ENCODE results near the gene CNIH3.

CNIH3 gene

GRCh38 chr1:224632921-224633321 is 16.8 kb downstream of the CNIH3 start:
- no peak for DNase-seq (ENCODE audit: low read depth)
- H3K4me3 ChIP-seq (ENCODE audit: low read depth, low read length): no peak overlapping the region
- no peak for TF ChIP-seq POLR2A (IDR thresholded peaks at IDR 0.05; ENCODE audit: extremely low read depth, insufficient read length)
- no peak for TF ChIP-seq MYC (IDR thresholded peaks at IDR 0.05; ENCODE audit: low read depth, low read length)
- no peak for TF ChIP-seq CTCF (IDR thresholded peaks at IDR 0.05; ENCODE audit: low read depth, low read length)
- TF ChIP-seq MAX (IDR thresholded peaks at IDR 0.05; ENCODE audit: low read depth, low read length): no peak

- no peak for DNase-seq (ENCODE audit: low read depth)
Measured at GRCh38 chr1:224635356-224635755, 19.2 kb downstream of the CNIH3 start.

DNA sequence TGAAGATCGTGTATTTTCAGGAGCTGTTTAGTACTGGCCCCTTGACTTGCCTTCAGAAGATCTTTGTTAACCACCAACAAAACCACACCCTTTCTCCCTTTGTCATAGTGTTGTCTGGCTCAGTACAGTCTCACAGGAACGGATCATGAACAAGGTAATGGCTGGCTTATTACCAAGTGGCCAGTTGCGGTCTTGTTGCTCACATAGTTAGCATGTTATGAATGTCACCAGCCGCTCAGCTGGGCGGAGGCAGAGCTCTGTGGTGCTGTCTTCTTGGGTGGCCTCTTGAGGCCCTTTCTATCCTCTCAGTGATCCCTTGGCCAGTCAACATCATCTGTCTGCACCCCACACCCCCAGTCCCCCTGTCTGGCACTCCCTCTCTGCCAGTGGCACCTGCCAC is 21.4 kb downstream of the CNIH3 start:
- DNase-seq (ENCODE audit: low read depth): no peak
- TF ChIP-seq MYC (IDR thresholded peaks at IDR 0.05; ENCODE audit: low read depth, low read length) (no peak), MAX (IDR thresholded peaks at IDR 0.05; ENCODE audit: low read depth, low read length) (no peak), CTCF (IDR thresholded peaks at IDR 0.05; ENCODE audit: low read depth, low read length) (no peak), POLR2A (IDR thresholded peaks at IDR 0.05; ENCODE audit: extremely low read depth, insufficient read length) (no peak)

More at GRCh38 chr1:224635356-224635755, 19.2 kb downstream of the CNIH3 start:
- H3K4me3 ChIP-seq (ENCODE audit: low read depth, low read length): no peak overlapping the region
- TF ChIP-seq POLR2A (IDR thresholded peaks at IDR 0.05; ENCODE audit: extremely low read depth, insufficient read length) (no peak), CTCF (IDR thresholded peaks at IDR 0.05; ENCODE audit: low read depth, low read length) (no peak), MAX (IDR thresholded peaks at IDR 0.05; ENCODE audit: low read depth, low read length) (no peak), MYC (IDR thresholded peaks at IDR 0.05; ENCODE audit: low read depth, low read length) (no peak)

DNA sequence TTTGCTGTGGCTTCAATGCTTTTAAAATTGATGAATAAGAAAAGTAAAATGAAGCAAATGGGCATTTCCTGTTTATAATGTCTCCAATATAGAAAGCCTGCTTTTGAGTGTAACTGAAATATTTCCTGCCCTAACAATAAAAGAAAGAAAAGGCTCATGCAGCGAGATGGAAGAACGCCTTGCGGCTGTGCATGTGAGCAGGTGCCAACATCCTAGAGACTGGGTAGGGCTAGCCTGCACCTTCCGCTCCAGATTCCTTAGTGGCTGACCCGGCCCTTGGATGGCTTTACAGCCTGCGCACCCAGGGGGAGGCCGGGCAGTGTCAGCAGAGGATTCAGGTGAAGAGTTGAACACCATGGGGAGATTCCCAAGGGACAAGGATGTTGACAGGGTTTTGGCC is 21.8 kb downstream of the CNIH3 start:
- no peak for DNase-seq (ENCODE audit: low read depth)
- TF ChIP-seq MYC (IDR thresholded peaks at IDR 0.05; ENCODE audit: low read depth, low read length) (no peak), POLR2A (IDR thresholded peaks at IDR 0.05; ENCODE audit: extremely low read depth, insufficient read length) (no peak), CTCF (IDR thresholded peaks at IDR 0.05; ENCODE audit: low read depth, low read length) (no peak), MAX (IDR thresholded peaks at IDR 0.05; ENCODE audit: low read depth, low read length) (no peak)
- H3K4me3 ChIP-seq (ENCODE audit: low read depth, low read length): no peak overlapping the region

More for the DNA sequence above, 21.4 kb downstream of the CNIH3 start:
- no peak overlapping the region for H3K4me3 ChIP-seq (ENCODE audit: low read depth, low read length)

GRCh38 chr1:224639426-224639975 is 23.4 kb downstream of the CNIH3 start:
- DNase-seq (ENCODE audit: low read depth): no peak
- H3K4me3 ChIP-seq (ENCODE audit: low read depth, low read length): no peak overlapping the region
- TF ChIP-seq CTCF (IDR thresholded peaks at IDR 0.05; ENCODE audit: low read depth, low read length) (no peak), POLR2A (IDR thresholded peaks at IDR 0.05; ENCODE audit: extremely low read depth, insufficient read length) (no peak), MYC (IDR thresholded peaks at IDR 0.05; ENCODE audit: low read depth, low read length) (no peak), MAX (IDR thresholded peaks at IDR 0.05; ENCODE audit: low read depth, low read length) (no peak)
